Mucosa of stomach (tissue), 1 donor: Measurements from ENCODE around the gene SMCP.

Experiments
- H3K27me3 ChIP-seq: one replicate; pipeline ENCODE4 v1.7.0; 2013; ENCODE audit warnings: mild to moderate bottlenecking, low read length; ENCODE audit not compliant: control insufficient read depth, insufficient read depth
- H3K36me3 ChIP-seq: one replicate; pipeline ENCODE4 v1.7.0; 2013; ENCODE audit warnings: low read length; ENCODE audit not compliant: control insufficient read depth, insufficient read depth
- H3K4me1 ChIP-seq: one replicate; pipeline ENCODE4 v1.7.0; 2013; ENCODE audit warnings: mild to moderate bottlenecking, low read length; ENCODE audit not compliant: control insufficient read depth, insufficient read depth
- H3K4me3 ChIP-seq: one replicate; pipeline ENCODE4 v1.7.0; 2013; ENCODE audit warnings: low read length
- H3K9ac ChIP-seq: one replicate; pipeline ENCODE4 v1.7.0; 2013; ENCODE audit warnings: mild to moderate bottlenecking, low read length, moderate library complexity
- H3K9me3 ChIP-seq: one replicate; pipeline ENCODE4 v1.7.0; 2013; ENCODE audit warnings: mild to moderate bottlenecking, low read length, moderate library complexity; ENCODE audit not compliant: control insufficient read depth
- donor health status: Pancreatic carcinoma.

SMCP gene

DNA sequence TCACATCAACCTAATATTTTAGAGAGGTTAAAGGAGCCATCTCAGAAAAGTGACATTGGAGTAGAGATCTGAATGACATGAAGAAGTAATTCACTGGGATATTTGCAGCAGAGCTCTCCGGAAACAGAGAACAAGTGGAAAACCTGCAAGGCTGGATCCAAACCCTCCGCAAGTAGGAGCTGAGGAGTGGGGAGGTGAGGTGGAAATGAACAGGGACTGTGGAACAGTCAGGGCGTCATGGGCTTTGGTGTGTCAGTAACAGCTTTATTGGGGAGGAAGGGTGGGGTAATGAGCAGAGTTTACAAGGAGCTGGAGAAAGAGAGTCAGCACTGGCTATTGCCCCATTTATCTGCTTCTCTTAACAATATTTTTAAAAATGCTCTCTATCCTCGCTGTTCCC lies 20.9 kb downstream of the SMCP start:
- Histone ChIP-seq H3K4me1 (no peaks in the 10 kb centered on the region), H3K36me3 (no peaks in the 10 kb centered on the region), H3K4me3 (no peak overlapping the region)

DNA sequence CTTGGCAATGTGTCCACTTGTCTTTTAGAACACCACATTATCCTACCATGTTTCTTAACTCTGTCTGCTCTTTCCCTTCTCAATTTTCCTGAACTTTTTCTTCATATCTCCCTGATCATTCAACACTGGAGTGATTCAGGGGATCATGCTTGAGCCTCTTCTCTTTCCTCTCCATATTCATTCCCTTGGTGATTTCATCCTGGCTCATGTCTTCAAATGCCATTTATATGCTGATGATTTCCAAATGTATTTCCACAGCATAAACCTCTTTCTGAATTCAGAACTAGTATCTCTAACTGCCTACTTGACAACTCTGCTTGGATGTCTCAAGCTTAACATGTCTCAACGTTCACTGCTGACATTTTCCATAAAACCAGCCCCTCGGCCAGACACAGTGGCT lies 21.8 kb downstream of the SMCP start:
- Histone ChIP-seq H3K9me3 (no peaks in the 10 kb centered on the region), H3K4me1 (no peaks in the 10 kb centered on the region), H3K4me3 (no peak overlapping the region), H3K27me3 (peaks cover 5% of the 10 kb centered on the region), H3K36me3 (no peaks in the 10 kb centered on the region), H3K9ac (no peak overlapping the region)

More for the DNA sequence above, 20.9 kb downstream of the SMCP start:
- no peaks in the 10 kb centered on the region for H3K9me3 ChIP-seq
- peaks cover 5% of the 10 kb centered on the region for H3K27me3 ChIP-seq
- H3K9ac ChIP-seq, result no peak overlapping the region

DNA sequence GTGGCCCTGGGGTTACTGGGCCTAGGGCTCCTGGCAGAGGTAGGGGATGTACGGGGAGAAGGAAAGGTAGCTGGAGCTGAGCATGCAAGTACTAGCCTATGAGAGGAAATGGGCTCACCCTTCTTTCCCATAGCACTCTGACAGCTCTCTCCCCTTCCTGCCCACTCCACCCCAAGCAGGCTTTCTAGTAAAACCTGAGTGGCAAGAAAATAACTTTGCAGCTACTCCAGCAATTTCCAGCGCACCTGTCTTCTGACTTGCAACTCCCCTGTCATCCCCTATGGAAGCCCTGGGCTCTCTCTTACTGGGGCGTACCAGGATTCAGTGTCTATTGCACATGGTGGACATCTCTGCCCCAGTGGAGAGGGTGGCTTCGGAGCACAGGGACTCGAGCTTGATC lies 23.5 kb downstream of the SMCP start:
- H3K9ac ChIP-seq, result no peak overlapping the region
- no peaks in the 10 kb centered on the region for H3K36me3 ChIP-seq
- no peaks in the 10 kb centered on the region for H3K9me3 ChIP-seq
- H3K27me3 ChIP-seq, result peaks cover 5% of the 10 kb centered on the region
- H3K4me3 ChIP-seq, result no peak overlapping the region
- no peaks in the 10 kb centered on the region for H3K4me1 ChIP-seq

DNA sequence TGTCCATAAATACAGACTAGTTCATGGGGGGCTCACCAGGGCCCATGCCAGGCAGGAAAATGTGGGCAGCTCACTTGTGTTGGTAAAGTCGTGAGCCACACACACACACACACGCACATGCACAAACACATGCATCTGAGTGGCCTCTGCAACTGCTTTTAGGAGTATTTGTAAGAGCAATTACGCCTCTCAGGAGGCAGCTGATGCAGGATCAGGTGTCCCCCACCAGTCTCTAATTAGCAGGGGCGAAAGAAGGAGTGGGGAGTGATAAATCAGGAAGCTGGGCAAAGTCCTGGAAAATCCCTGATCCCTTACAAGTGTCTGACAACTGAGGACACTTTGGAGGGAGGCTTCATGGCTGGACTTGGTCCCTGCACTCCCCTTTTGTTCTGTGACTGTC lies 24.5 kb downstream of the SMCP start:
- peaks cover 5% of the 10 kb centered on the region for H3K27me3 ChIP-seq
- H3K4me3 ChIP-seq, result no peak overlapping the region

DNA sequence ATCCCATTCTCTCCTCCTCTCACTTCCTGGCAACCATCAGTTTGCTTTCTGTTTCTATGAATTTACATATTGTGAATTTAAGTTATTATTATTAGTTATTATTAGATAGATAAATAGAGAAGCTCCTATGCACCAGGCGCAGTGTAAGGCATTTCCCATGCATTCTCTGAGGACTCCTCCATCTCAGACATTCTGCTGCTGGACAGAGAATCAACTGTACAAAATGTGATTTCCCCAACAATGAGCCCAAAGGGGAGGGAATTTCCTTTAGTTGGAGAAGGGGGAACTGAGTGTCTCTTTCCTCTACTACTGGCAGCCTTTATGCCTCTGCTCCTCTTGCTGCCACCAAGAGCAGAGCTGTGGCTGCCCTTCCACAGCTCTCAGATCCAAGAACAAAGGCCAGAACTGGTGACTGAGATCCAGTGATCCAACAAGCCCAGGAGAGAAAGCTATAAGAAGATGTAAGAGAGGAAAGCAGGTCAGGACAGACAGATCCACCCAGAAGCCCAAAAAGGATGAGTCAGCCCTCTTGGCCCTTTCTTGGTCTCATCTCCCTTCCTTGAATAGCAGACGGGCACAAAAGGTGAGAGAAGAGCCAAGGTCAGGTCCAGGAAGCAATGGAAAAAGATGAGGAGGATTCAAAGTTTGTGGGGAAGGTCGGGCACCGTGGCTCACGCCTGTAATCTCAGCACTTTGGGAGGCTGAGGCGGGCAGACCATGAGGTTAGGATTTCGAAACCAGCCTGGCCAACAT lies 26.7 kb downstream of the SMCP start:
- no peaks in the 10 kb centered on the region for H3K4me1 ChIP-seq
- no peaks in the 10 kb centered on the region for H3K36me3 ChIP-seq
- peaks cover 10% of the 10 kb centered on the region for H3K27me3 ChIP-seq
- H3K9me3 ChIP-seq, result no peaks in the 10 kb centered on the region
- H3K9ac ChIP-seq, result no peak overlapping the region
- no peak overlapping the region for H3K4me3 ChIP-seq

More for the DNA sequence above, 24.5 kb downstream of the SMCP start:
- H3K4me1 ChIP-seq, result no peaks in the 10 kb centered on the region
- H3K9me3 ChIP-seq, result no peaks in the 10 kb centered on the region
- no peaks in the 10 kb centered on the region for H3K36me3 ChIP-seq
- no peak overlapping the region for H3K9ac ChIP-seq

DNA sequence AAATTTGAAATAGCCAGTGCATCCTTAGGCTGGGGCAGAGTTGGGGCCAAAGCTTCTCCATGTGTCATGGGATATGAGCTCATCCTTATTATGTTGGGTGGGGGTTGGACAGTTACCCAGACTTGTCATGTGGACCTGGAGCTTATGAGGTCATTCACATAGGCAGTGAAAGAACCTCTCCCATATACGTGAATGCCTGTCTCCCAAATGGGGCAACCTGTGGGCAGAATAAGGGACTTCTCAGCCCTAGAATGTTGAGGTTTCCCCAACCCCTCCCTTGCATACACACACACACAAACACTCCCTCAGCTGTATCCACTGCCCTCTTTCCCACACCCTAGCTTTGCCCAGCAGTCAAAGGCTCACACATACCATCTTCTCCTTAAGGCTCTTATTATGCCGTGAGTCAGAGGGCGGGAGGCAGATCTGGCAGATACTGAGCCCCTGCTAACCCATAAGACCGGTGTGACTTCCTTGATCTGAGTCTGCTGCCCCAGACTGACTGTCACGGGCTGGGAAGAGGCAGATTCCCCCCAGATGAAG lies 28.0 kb downstream of the SMCP start:
- Histone ChIP-seq H3K27me3 (peaks cover 10% of the 10 kb centered on the region), H3K9me3 (no peaks in the 10 kb centered on the region), H3K9ac (no peak overlapping the region)

DNA sequence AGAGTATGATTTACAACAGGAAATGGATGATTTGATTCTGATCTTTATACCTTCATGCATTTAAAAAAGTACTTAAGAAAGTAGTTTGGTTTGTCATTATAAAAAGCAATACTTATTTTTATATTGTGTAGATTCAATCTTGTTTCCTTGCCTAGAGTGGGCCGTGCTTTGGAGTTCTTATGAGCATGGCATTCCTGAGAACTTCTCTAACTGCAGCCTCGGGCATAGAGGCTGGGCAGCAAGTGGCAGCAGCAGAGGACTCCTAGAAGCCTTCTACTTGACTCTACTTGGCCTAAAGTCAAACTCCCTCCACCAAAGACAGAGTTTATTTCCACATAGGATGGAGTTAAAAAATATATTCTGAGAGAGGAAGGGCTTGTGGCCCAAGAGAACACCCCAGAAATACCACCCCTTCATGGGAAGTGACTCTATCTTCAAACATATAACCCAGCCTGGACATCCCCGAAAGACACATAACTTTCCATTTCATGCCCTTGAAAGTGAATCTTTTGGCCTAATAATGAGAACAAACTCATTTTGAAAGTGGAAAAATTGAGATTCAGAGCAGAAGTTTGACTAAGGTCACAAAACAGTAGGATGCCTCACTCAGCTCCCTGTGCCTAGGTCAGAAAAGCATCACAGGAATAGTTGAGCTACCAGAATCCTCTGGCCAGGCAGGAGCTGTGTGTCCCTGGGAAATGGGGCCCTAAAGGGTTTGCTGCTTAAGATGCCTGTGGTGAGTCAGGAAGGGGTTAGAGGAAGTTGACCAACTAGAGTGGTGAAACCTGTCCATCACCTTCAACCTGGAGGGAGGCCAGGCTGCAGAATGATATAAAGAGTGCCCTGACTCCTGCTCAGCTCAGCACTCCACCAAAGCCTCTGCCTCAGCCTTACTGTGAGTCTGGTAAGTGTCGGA lies 29.8 kb downstream of the SMCP start, which contains the start of gene IVL:
Gene IVL (plus strand): TSS at position 861 of the 916 bp plus-strand sequence. CDS start 1,252 bp downstream, outside the sequence.
- Histone ChIP-seq H3K4me1 (no peaks in the 10 kb centered on the region), H3K9ac (no peak within 1 kb of the TSS), H3K27me3 (peaks cover 5% of the 10 kb centered on the region), H3K36me3 (no peaks in the 10 kb centered on the region), H3K9me3 (no peaks in the 10 kb centered on the region), H3K4me3 (no peak within 1 kb of the TSS)

More for the DNA sequence above, 28.0 kb downstream of the SMCP start:
- no peak overlapping the region for H3K4me3 ChIP-seq
- no peaks in the 10 kb centered on the region for H3K4me1 ChIP-seq
- no peaks in the 10 kb centered on the region for H3K36me3 ChIP-seq

DNA sequence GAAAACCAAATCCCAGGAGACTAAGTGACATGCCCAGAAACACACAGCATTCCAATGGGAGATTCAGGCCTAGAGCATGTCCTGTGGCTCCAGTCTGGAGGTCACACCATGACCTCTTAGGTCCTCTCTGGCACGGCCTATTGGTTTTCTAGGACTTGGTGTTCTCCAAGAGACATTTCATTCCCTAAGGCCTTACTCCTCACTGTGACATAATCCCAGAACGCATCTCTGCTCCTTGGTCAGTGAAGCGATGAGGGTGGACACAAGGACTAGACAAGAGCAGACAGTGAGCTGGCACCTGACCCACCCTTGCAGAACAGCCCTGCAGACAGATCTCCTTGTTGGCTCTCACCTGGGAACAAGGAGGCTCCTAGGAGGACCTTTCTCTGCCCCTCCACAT lies 31.1 kb downstream of the SMCP start:
- no peaks in the 10 kb centered on the region for H3K9me3 ChIP-seq
- no peak overlapping the region for H3K4me3 ChIP-seq
- H3K27me3 ChIP-seq, result peaks cover 5% of the 10 kb centered on the region
- H3K4me1 ChIP-seq, result no peaks in the 10 kb centered on the region
- no peaks in the 10 kb centered on the region for H3K36me3 ChIP-seq
- H3K9ac ChIP-seq, result no peak overlapping the region

DNA sequence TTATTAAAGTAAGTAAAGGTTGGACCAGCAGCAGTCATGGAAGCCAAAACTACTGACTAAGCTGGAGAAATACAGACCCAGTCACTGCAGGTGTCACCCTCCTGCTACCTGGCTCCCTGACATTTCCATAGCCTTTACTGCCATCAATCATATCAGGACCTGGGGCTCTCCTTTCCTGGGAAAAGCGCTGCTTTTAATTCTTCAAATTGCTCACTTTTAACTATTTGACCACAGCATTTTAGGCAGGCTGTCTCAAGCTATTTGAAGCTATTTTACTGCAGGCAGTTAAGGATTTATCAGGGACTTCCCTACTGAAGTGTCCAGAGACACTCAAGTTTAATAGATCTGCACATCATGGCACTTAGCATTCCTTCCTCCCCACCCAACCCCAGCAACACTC lies 34.3 kb downstream of the SMCP start:
- H3K9me3 ChIP-seq, result no peaks in the 10 kb centered on the region
- H3K4me3 ChIP-seq, result no peak overlapping the region
- peaks cover 5% of the 10 kb centered on the region for H3K27me3 ChIP-seq
- no peak overlapping the region for H3K9ac ChIP-seq
- no peaks in the 10 kb centered on the region for H3K36me3 ChIP-seq
- H3K4me1 ChIP-seq, result no peaks in the 10 kb centered on the region

DNA sequence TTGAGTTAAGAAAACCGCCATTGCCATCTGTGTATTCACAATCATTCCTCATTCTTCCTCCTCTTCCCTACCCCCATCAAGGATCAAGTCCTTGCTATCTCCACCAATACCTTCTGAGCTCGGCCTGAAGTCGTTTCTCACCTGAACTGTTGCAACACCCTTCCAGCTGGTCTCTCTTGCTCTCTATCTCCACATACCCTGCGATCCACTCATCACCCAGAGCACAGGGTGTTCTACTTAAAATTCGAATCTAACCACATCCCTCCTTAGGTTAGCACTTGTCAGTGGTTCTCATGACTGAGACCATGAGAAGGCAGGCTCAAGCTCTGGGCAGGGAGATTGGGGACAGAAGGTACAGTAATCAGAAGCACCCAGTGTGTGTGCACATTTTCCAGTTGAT lies 34.8 kb downstream of the SMCP start:
- no peaks in the 10 kb centered on the region for H3K9me3 ChIP-seq
- no peaks in the 10 kb centered on the region for H3K4me1 ChIP-seq
- H3K36me3 ChIP-seq, result no peaks in the 10 kb centered on the region
- no peak overlapping the region for H3K9ac ChIP-seq
- no peak overlapping the region for H3K4me3 ChIP-seq
- H3K27me3 ChIP-seq, result peaks cover 5% of the 10 kb centered on the region

DNA sequence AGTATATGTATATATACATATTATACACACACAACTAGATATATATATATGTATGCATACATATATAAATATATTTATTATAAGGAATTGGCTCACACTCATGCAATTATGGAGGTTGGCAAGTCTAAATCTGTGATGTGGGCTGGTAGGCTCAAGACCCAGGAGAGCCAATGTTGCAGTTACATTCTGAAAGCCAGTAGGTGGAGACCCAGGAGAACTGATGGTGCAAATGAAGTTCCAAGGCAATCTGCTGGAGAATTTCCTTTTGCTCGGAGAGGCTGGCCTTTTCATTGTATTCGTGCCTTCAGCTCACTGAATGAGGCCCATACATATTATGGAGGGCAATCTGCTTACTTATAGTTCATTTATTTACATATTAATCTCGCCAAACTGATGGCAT lies 39.7 kb downstream of the SMCP start:
- Histone ChIP-seq H3K9me3 (no peaks in the 10 kb centered on the region), H3K4me1 (no peaks in the 10 kb centered on the region), H3K9ac (no peak overlapping the region), H3K4me3 (no peak overlapping the region), H3K27me3 (no peaks in the 10 kb centered on the region), H3K36me3 (no peaks in the 10 kb centered on the region)

DNA sequence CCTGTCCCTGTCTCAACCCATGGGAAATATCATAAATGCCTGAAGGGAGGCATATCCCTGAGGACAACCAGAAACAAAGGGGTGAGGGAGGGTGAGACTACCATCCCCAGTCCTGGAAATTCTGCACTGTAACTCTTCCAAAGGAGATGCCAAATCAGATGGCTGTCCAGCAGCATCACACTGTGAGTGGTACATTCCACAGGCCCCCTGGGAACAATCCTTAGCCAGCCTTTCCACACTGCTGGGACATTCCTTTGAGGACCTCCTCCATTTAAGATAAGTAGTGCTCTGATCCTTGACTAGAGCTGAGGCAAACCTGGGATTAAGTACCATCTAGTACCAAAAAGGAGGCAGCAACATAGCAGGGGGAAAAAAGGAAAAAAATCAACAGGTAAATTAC lies 40.9 kb downstream of the SMCP start:
- H3K4me1 ChIP-seq, result no peaks in the 10 kb centered on the region
- no peaks in the 10 kb centered on the region for H3K36me3 ChIP-seq
- no peaks in the 10 kb centered on the region for H3K9me3 ChIP-seq
- H3K9ac ChIP-seq, result no peak overlapping the region
- no peak overlapping the region for H3K4me3 ChIP-seq
- H3K27me3 ChIP-seq, result no peaks in the 10 kb centered on the region
